Upper lobe of left lung (tissue), 6 donors: ENCODE measurements around the gene RAP1GDS1. TPM values are rescaled to one million over a fixed set of nuclear protein-coding genes. Genes with fewer than 3 reads are reported as not detected.
"Not testable (repeated sequence)": the region's sequence is repeated elsewhere in the genome, so short reads cannot be mapped to it uniquely, and the experiment has no call there.

Experiments
- ATAC-seq, 2 donors: fragments of 200-7000 bp; cut with Tn5 transposase; one replicate each; pipeline ENCODE4 v1.9.1; 2022; ENCODE audit warnings: mild to moderate bottlenecking in 2 of 2, moderate library complexity in 2 of 2; ENCODE audit not compliant: low FRiP score in 2 of 2
- DNase-seq, 2 donors: peaks; one replicate each; pipeline ENCODE4 v3.0.0-alpha.2; 2019 to 2020
- H3K27ac ChIP-seq, 4 donors: fragments of 200-600 bp; sonication (generic); one replicate each; pipeline ENCODE4 v1.5.1; 2016 to 2019
- H3K27me3 ChIP-seq, 4 donors: fragments of 200-600 bp; sonication (generic); one replicate each; pipeline ENCODE4 v1.5.1; 2017 to 2019
- H3K36me3 ChIP-seq, 4 donors: fragments of 200-600 bp; sonication (generic); one replicate each; pipeline ENCODE4 v1.5.1; 2016 to 2019
- H3K4me1 ChIP-seq, 4 donors: fragments of 200-600 bp; sonication (generic); one replicate each; pipeline ENCODE4 v1.5.1; 2018 to 2019
- H3K4me3 ChIP-seq, 4 donors: fragments of 200-600 bp; sonication (generic); one replicate each; pipeline ENCODE4 v1.5.1; 2017 to 2019; ENCODE audit warnings: mild to moderate bottlenecking in 2 of 4, moderate library complexity in 1 of 4
- H3K9me3 ChIP-seq, 4 donors: fragments of 200-600 bp; sonication (generic); one replicate each; pipeline ENCODE4 v1.5.1; 2018 to 2019
- CTCF ChIP-seq, 6 experiments: fragments of 450-650 bp in 4 of 6; fragments of 200-600 bp in 2 of 6; sonication (generic) in 2 of 6; IDR thresholded peaks; one replicate each; pipeline ENCODE4 v1.5.1; 2016 to 2019; ENCODE audit warnings: antibody characterized with exemption in 6 of 6
- EP300 ChIP-seq, 4 donors: sonication (generic); formaldehyde crosslinking; IDR thresholded peaks; one replicate each; pipeline ENCODE4 v1.5.1; 2017; ENCODE audit warnings: antibody characterized with exemption in 4 of 4, control low read depth in 2 of 4
- POLR2A ChIP-seq, 4 donors: fragments of 450-650 bp; IDR thresholded peaks; one replicate each; pipeline ENCODE4 v1.5.1; 2016 to 2017; ENCODE audit warnings: antibody characterized with exemption in 4 of 4, mild to moderate bottlenecking in 2 of 4
- POLR2AphosphoS5 ChIP-seq, 2 donors: sonication (generic); formaldehyde crosslinking; IDR thresholded peaks; one replicate each; pipeline ENCODE4 v1.5.1; 2017; ENCODE audit warnings: antibody characterized with exemption in 2 of 2
- WGBS, 2 donors: methylation state at CpG; one replicate each; pipeline ENCODE4 v1.1.5; 2017 to 2018; 5-methylcytosine and 5-hydroxymethylcytosine counted together
- total RNA-seq, 6 donors: library from RNA; depleted of rRNA in 4 of 6; stranded (reverse); fragments of >200 nt in 4 of 6; gene quantifications; one replicate each; pipeline versions ENCODE4 v1.1.0 to v1.2.1, GENCODE V29; 2016 to 2021
- donor health status: DM: no; HTN: no; CAD: no; lungs with moderate emphysema.
- donor health status: DM: no; HTN: yes; CAD: no; lungs with severe emphysema.

RAP1GDS1 gene
- total RNA-seq, 6 donors from 2014 or later, result 20.6 to 63.9 (median 35.5) TPM

GRCh38 chr4:98447648-98448047 lies 186.5 kb downstream of the RAP1GDS1 start:
- H3K4me3 ChIP-seq, result no peak overlapping the region
- no peak for TF ChIP-seq POLR2AphosphoS5 (IDR thresholded peaks at IDR 0.05)
- no peak for TF ChIP-seq CTCF (IDR thresholded peaks at IDR 0.05)
- no peak for TF ChIP-seq POLR2A (IDR thresholded peaks at IDR 0.05)
- TF ChIP-seq EP300 (IDR thresholded peaks at IDR 0.05), result no peak
- peaks cover 0 to 32% (median 18%) of the 10 kb centered on the region in 4 donors for H3K4me1 ChIP-seq
- H3K36me3 ChIP-seq, result peaks cover 0 to 17% (median 0%) of the 10 kb centered on the region in 4 donors
- no peak for ATAC-seq
- no peaks in the 10 kb centered on the region for H3K27me3 ChIP-seq
- DNase-seq, result no peak
- peak overlapping the region in 2 of 4 donors; percentile 66 to 73 for H3K27ac ChIP-seq
- WGBS, 2 donors, result 83 to 85% methylated on average over 5 of the region's 5 CpGs
- H3K9me3 ChIP-seq, result peaks cover 0 to 5% (median 2%) of the 10 kb centered on the region in 4 donors

GRCh38 chr4:98448908-98449307 lies 187.7 kb downstream of the RAP1GDS1 start:
- peak in 1 of 2 donors; percentile 73 for TF ChIP-seq POLR2AphosphoS5 (IDR thresholded peaks at IDR 0.05)
- TF ChIP-seq EP300 (IDR thresholded peaks at IDR 0.05), result peak in 1 of 4 donors; percentile 38
- no peak for TF ChIP-seq CTCF (IDR thresholded peaks at IDR 0.05)
- Histone ChIP-seq H3K4me1 (peaks cover 0 to 32% (median 18%) of the 10 kb centered on the region in 4 donors), H3K36me3 (peaks cover 0 to 4% (median 0%) of the 10 kb centered on the region in 4 donors), H3K9me3 (peaks cover 0 to 5% (median 2%) of the 10 kb centered on the region in 4 donors), H3K27me3 (no peaks in the 10 kb centered on the region), H3K27ac (no peak overlapping the region), H3K4me3 (no peak overlapping the region)
- peak in 1 of 2 donors; percentile 48 for DNase-seq
- ATAC-seq, result no peak

GRCh38 chr4:98452091-98452490 lies 190.9 kb downstream of the RAP1GDS1 start:
- Histone ChIP-seq H3K4me1 (peaks cover 0 to 20% (median 7%) of the 10 kb centered on the region in 4 donors), H3K27ac (no peak overlapping the region), H3K9me3 (peaks cover 0 to 5% (median 2%) of the 10 kb centered on the region in 4 donors), H3K4me3 (no peak overlapping the region), H3K27me3 (no peaks in the 10 kb centered on the region), H3K36me3 (no peaks in the 10 kb centered on the region)
- ATAC-seq, result no peak
- TF ChIP-seq POLR2A (IDR thresholded peaks at IDR 0.05) (no peak), POLR2AphosphoS5 (IDR thresholded peaks at IDR 0.05) (no peak), EP300 (IDR thresholded peaks at IDR 0.05) (no peak), CTCF (IDR thresholded peaks at IDR 0.05) (no peak)
- DNase-seq, result no peak
- WGBS, 2 donors, result 83 to 86% methylated on average over 3 of the region's 3 CpGs

GRCh38 chr4:98457422-98457821 lies 196.2 kb downstream of the RAP1GDS1 start:
- not testable (repeated sequence) for DNase-seq, ATAC-seq
- WGBS, 2 donors, result 86 to 92% methylated on average over 9 of the region's 9 CpGs

GRCh38 chr4:98461121-98461865 lies 200.1 kb downstream of the RAP1GDS1 start:
- WGBS, 2 donors, result 87 to 91% methylated on average over 2 of the region's 2 CpGs
- DNase-seq, H3K27me3 ChIP-seq, H3K36me3 ChIP-seq, H3K4me1 ChIP-seq, ATAC-seq, H3K9me3 ChIP-seq, H3K27ac ChIP-seq, H3K4me3 ChIP-seq: not testable (repeated sequence)

More at GRCh38 chr4:98457422-98457821, 196.2 kb downstream of the RAP1GDS1 start:
- not testable (repeated sequence) for H3K27ac ChIP-seq, H3K9me3 ChIP-seq, H3K4me1 ChIP-seq, H3K4me3 ChIP-seq, H3K27me3 ChIP-seq, H3K36me3 ChIP-seq

GRCh38 chr4:98462487-98462886 lies 201.3 kb downstream of the RAP1GDS1 start:
- no peak for ATAC-seq
- no peak overlapping the region for H3K27ac ChIP-seq

More at GRCh38 chr4:98462487-98462886, 201.3 kb downstream of the RAP1GDS1 start:
- Histone ChIP-seq H3K36me3 (no peaks in the 10 kb centered on the region), H3K27me3 (no peaks in the 10 kb centered on the region), H3K4me1 (peaks cover 0 to 3% (median 1%) of the 10 kb centered on the region in 4 donors), H3K4me3 (no peak overlapping the region), H3K9me3 (no peaks in the 10 kb centered on the region)
- TF ChIP-seq EP300 (IDR thresholded peaks at IDR 0.05) (no peak), POLR2AphosphoS5 (IDR thresholded peaks at IDR 0.05) (no peak), CTCF (IDR thresholded peaks at IDR 0.05) (no peak)
- DNase-seq, result no peak
